ENCODE data around the gene GTF2H4.

- TF ChIP-seq, protein P1, sequence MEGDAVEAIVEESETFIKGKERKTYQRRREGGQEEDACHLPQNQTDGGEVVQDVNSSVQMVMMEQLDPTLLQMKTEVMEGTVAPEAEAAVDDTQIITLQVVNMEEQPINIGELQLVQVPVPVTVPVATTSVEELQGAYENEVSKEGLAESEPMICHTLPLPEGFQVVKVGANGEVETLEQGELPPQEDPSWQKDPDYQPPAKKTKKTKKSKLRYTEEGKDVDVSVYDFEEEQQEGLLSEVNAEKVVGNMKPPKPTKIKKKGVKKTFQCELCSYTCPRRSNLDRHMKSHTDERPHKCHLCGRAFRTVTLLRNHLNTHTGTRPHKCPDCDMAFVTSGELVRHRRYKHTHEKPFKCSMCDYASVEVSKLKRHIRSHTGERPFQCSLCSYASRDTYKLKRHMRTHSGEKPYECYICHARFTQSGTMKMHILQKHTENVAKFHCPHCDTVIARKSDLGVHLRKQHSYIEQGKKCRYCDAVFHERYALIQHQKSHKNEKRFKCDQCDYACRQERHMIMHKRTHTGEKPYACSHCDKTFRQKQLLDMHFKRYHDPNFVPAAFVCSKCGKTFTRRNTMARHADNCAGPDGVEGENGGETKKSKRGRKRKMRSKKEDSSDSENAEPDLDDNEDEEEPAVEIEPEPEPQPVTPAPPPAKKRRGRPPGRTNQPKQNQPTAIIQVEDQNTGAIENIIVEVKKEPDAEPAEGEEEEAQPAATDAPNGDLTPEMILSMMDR (IDR thresholded peaks at IDR 0.05): no peak
- TF ChIP-seq POLR2AphosphoS5 (IDR thresholded peaks at IDR 0.05): no peak
- TF ChIP-seq POLR2A (IDR thresholded peaks at IDR 0.05): no peak
These were observed 43.7 kb upstream of the GTF2H4 start for GRCh38 chr6:30864325-30864724.
